Measurements from ENCODE around the gene SETD3.

Gene SETD3

GRCh38 chr14:99395909-99396530 lies 84.6 kb downstream of the SETD3 start:
- DNase-seq, result peak in 3 of 51 donors; percentile 10 to 12 (median 10)

GRCh38 chr14:99394602-99395156 lies 86.0 kb downstream of the SETD3 start:
- no peak for DNase-seq

- DNase-seq, result peak in 2 of 51 donors; percentile 4 to 7
These were observed 87.5 kb downstream of the SETD3 start for GRCh38 chr14:99393059-99393655.

- peak in 2 of 51 donors; percentile 9 for DNase-seq
These were observed 89.0 kb downstream of the SETD3 start for GRCh38 chr14:99391671-99392070.

GRCh38 chr14:99389174-99389826 lies 91.4 kb downstream of the SETD3 start:
- DNase-seq, result peak in 15 of 51 donors; percentile 6 to 57 (median 21)

GRCh38 chr14:99388286-99388685 lies 92.4 kb downstream of the SETD3 start:
- no peak for DNase-seq

GRCh38 chr14:99387880-99388279 lies 92.8 kb downstream of the SETD3 start:
- no peak for DNase-seq

- no peak for DNase-seq
These were observed 95.9 kb downstream of the SETD3 start for GRCh38 chr14:99384450-99385417.

GRCh38 chr14:99383472-99384449 lies 96.9 kb downstream of the SETD3 start:
- DNase-seq, result no peak

GRCh38 chr14:99382781-99383471 lies 97.7 kb downstream of the SETD3 start:
- DNase-seq, result no peak

GRCh38 chr14:99382071-99382470 lies 98.6 kb downstream of the SETD3 start:
- DNase-seq, result no peak

- DNase-seq, result no peak
These were observed 99.0 kb downstream of the SETD3 start for GRCh38 chr14:99381688-99382060.

- no peak for DNase-seq
These were observed 99.5 kb downstream of the SETD3 start for GRCh38 chr14:99380991-99381687.

GRCh38 chr14:99380402-99380801 lies 100.3 kb downstream of the SETD3 start:
- no peak for DNase-seq

- no peak for DNase-seq
These were observed 101.9 kb downstream of the SETD3 start for GRCh38 chr14:99378782-99379214.

- DNase-seq, result no peak
These were observed 102.7 kb downstream of the SETD3 start for GRCh38 chr14:99377951-99378350.

GRCh38 chr14:99374964-99375363 lies 105.7 kb downstream of the SETD3 start:
- DNase-seq, result no peak

GRCh38 chr14:99363616-99364290 lies 116.9 kb downstream of the SETD3 start:
- no peak for DNase-seq
